Keratinocyte (primary cell): ENCODE measurements around the gene RASGRP3. TPM values are rescaled to one million over a fixed set of nuclear protein-coding genes. Genes with fewer than 3 reads are reported as not detected.

ENCODE experiments used
- DNase-seq: peaks from one replicate; pipeline ENCODE4 v3.0.0-alpha.2; 2011; ENCODE audit warnings: low read depth, missing footprints, low spot score
- FAIRE-seq: peaks from 2 replicates; lab custom pipeline; 2011; peaks lifted over from hg19 to GRCh38; lab: Jason Lieb, UNC
- H2AFZ ChIP-seq: 2 replicates; pipeline ENCODE4 v1.6.0; 2012; ENCODE audit warnings: low read length, control low read depth, inconsistent platforms; ENCODE audit not compliant: control insufficient read depth
- H3K27ac ChIP-seq: 2 replicates; pipeline ENCODE4 v1.5.1; 2011; ENCODE audit warnings: low read length; ENCODE audit not compliant: control insufficient read depth, insufficient read depth
- H3K27me3 ChIP-seq: 3 replicates; pipeline ENCODE4 v1.6.0; 2011; ENCODE audit warnings: low read length; ENCODE audit not compliant: control insufficient read depth, insufficient read depth; ENCODE audit errors: extremely low read depth
- H3K36me3 ChIP-seq, 2 experiments: 2 replicates in 1 of 2; 3 replicates in 1 of 2; pipeline ENCODE4 v1.5.1; 2011; ENCODE audit warnings: low read length in 2 of 2, mild to moderate bottlenecking in 1 of 2; ENCODE audit not compliant: control insufficient read depth in 2 of 2, insufficient read depth in 2 of 2; ENCODE audit errors: extremely low read depth in 1 of 2
- H3K4me1 ChIP-seq: 3 replicates; pipeline ENCODE4 v1.5.1; 2011; ENCODE audit warnings: low read length; ENCODE audit not compliant: control insufficient read depth, insufficient read depth; ENCODE audit errors: extremely low read depth
- H3K4me2 ChIP-seq: 3 replicates; pipeline ENCODE4 v1.6.0; 2011; ENCODE audit warnings: low read depth, low read length; ENCODE audit not compliant: control insufficient read depth, insufficient read depth; ENCODE audit errors: extremely low read depth
- H3K4me3 ChIP-seq, 3 experiments: fragments of 200-600 bp in 1 of 3; sonication (generic) in 1 of 3; 2 replicates in 2 of 3; 3 replicates in 1 of 3; pipeline ENCODE4 v1.5.1; 2011 to 2016; ENCODE audit warnings: low read length in 3 of 3, mild to moderate bottlenecking in 3 of 3, control low read depth in 2 of 3, inconsistent platforms in 1 of 3, low read depth in 1 of 3, mixed read lengths in 1 of 3, mixed run types in 1 of 3, moderate library complexity in 1 of 3; ENCODE audit not compliant: control insufficient read depth in 2 of 3, insufficient read depth in 2 of 3; ENCODE audit errors: extremely low read depth in 1 of 3
- H3K79me2 ChIP-seq: 2 replicates; pipeline ENCODE4 v1.6.0; 2012; ENCODE audit warnings: low read length; ENCODE audit not compliant: control insufficient read depth, insufficient read depth
- H3K9ac ChIP-seq: 3 replicates; pipeline ENCODE4 v1.6.0; 2011; ENCODE audit warnings: low read length; ENCODE audit not compliant: control insufficient read depth, insufficient read depth; ENCODE audit errors: extremely low read depth
- H3K9me1 ChIP-seq: 3 replicates; pipeline ENCODE4 v1.6.0; 2011; ENCODE audit warnings: low read length; ENCODE audit not compliant: control insufficient read depth, insufficient read depth; ENCODE audit errors: extremely low read depth
- H3K9me3 ChIP-seq: 2 replicates; pipeline ENCODE4 v1.5.1; 2012; ENCODE audit warnings: low read depth, low read length; ENCODE audit not compliant: control insufficient read depth
- H4K20me1 ChIP-seq: 3 replicates; pipeline ENCODE4 v1.6.0; 2011; ENCODE audit warnings: low read length; ENCODE audit not compliant: control insufficient read depth, insufficient read depth; ENCODE audit errors: extremely low read depth
- CTCF ChIP-seq, 3 experiments: IDR thresholded peaks in 1 of 3; conservative IDR thresholded peaks in 1 of 3; optimal IDR thresholded peaks in 1 of 3; 2 replicates in 2 of 3; 3 replicates in 1 of 3; pipeline versions ENCODE3 to v1.5.1; 2011; ENCODE audit warnings: low read length in 3 of 3, mild to moderate bottlenecking in 3 of 3, moderate library complexity in 2 of 3, control low read depth in 1 of 3, inconsistent platforms in 1 of 3; ENCODE audit not compliant: insufficient read depth in 2 of 3; ENCODE audit errors: extremely low read depth in 1 of 3
- EZH2 ChIP-seq: IDR thresholded peaks from one replicate; pipeline ENCODE4 v1.6.1; 2012; ENCODE audit warnings: inconsistent platforms, mild to moderate bottlenecking, low read length, moderate library complexity
- dilution Hi-C: fragments of 300-500 bp; cut with MboI; formaldehyde crosslinking; loops from one replicate; pipeline ENCODE4 v1.7.0; 2020; ENCODE audit warnings: low sequenced_read_pairs; ENCODE audit not compliant: extremely low pct_ligation_motif_present
- polyA plus RNA-seq, 5 experiments: library from polyadenylated mRNA; depleted of rRNA in 3 of 5; stranded (reverse) in 3 of 5; stranded (forward) in 1 of 5; unstranded in 1 of 5; fragments of >200 nt; gene quantifications; 1 replicate in 1 of 5; 2 replicates in 3 of 5; 3 replicates in 1 of 5; pipeline versions ENCODE4 v1.2.1 to v1.2.3, GENCODE V29; 2011 to 2012; ENCODE audit warnings: missing spikeins in 2 of 5, low read depth in 1 of 5, low replicate concordance in 1 of 5

Gene RASGRP3
- polyA plus RNA-seq, 1 donor (not counting 4 experiments of a cell fraction or from before 2014, with no cell fraction given), result 0.56 TPM

- H2AFZ ChIP-seq, result peak overlapping the region; percentile 99
- H3K4me1 ChIP-seq, result peaks cover 3% of the 10 kb centered on the region
- TF ChIP-seq EZH2, result no peak
- peak; percentile 87 to 97 (median 92) for TF ChIP-seq CTCF (optimal IDR thresholded peaks at IDR 0.05 in 1 of 3, IDR thresholded peaks at IDR 0.05 in 1 of 3, conservative IDR thresholded peaks at IDR 0.05 in 1 of 3; ENCODE audit: extremely low read depth in 1 of 3, insufficient read depth in 2 of 3, low read length in 3 of 3)
- H3K27me3 ChIP-seq, result no peaks in the 10 kb centered on the region
- H3K9ac ChIP-seq, result peak overlapping the region; percentile 88
- H3K4me2 ChIP-seq, result peak overlapping the region; percentile 99
- H3K4me3 ChIP-seq, result peak overlapping the region; percentile 48 to 98 (median 87)
- FAIRE-seq (peak; percentile 85), DNase-seq (peak; percentile 25)
- H3K79me2 ChIP-seq, result no peaks in the 10 kb centered on the region
- peak overlapping the region; percentile 90 for H3K27ac ChIP-seq
- no peaks in the 10 kb centered on the region for H4K20me1 ChIP-seq
- no peaks in the 10 kb centered on the region for H3K36me3 ChIP-seq
- dilution Hi-C loops, result no loop called here
- no peaks in the 10 kb centered on the region for H3K9me3 ChIP-seq
- no peaks in the 10 kb centered on the region for H3K9me1 ChIP-seq
Measured at GRCh38 chr2:33475224-33476130, 972 bp upstream of the RASGRP3 start.

GRCh38 chr2:33476793-33477190 lies 343 bp downstream of the RASGRP3 start:
- TF ChIP-seq EZH2 (no peak), CTCF (optimal IDR thresholded peaks at IDR 0.05 in 1 of 3, IDR thresholded peaks at IDR 0.05 in 1 of 3, conservative IDR thresholded peaks at IDR 0.05 in 1 of 3; ENCODE audit: extremely low read depth in 1 of 3, insufficient read depth in 2 of 3, low read length in 3 of 3) (no peak)
- Histone ChIP-seq H3K79me2 (no peaks in the 10 kb centered on the region), H4K20me1 (no peaks in the 10 kb centered on the region), H3K36me3 (no peaks in the 10 kb centered on the region), H3K4me2 (peak overlapping the region; percentile 99), H3K4me1 (peaks cover 3% of the 10 kb centered on the region), H3K9me3 (no peaks in the 10 kb centered on the region), H3K9ac (peak overlapping the region; percentile 88), H3K27ac (peak overlapping the region; percentile 90), H3K9me1 (no peaks in the 10 kb centered on the region), H2AFZ (peak overlapping the region; percentile 99), H3K27me3 (no peaks in the 10 kb centered on the region), H3K4me3 (peak overlapping the region; percentile 48 to 98 (median 87))
- dilution Hi-C loops, result no loop called here
- no peak for FAIRE-seq
- DNase-seq, result no peak
